GM19452 (cell line): ENCODE measurements around the gene ARSI.

Experiments
- ATAC-seq: cut with Tn5 transposase; IDR thresholded peaks from one replicate; pipeline ENCODE4 v1.9.1; 2021; ENCODE audit not compliant: unreplicated experiment

Gene ARSI

GRCh38 chr5:150327139-150327538, 24.4 kb upstream of the ARSI start:
- no peak for ATAC-seq

GRCh38 chr5:150326707-150327106, 24.0 kb upstream of the ARSI start:
- ATAC-seq = no peak

GRCh38 chr5:150325426-150325825, 22.7 kb upstream of the ARSI start:
- ATAC-seq = no peak

- ATAC-seq = no peak
Measured at GRCh38 chr5:150323819-150324218, 21.1 kb upstream of the ARSI start.

- no peak for ATAC-seq
Measured at GRCh38 chr5:150323092-150323491, 20.4 kb upstream of the ARSI start.

- ATAC-seq = no peak
Measured at GRCh38 chr5:150322202-150322601, 19.5 kb upstream of the ARSI start.

- ATAC-seq = no peak
Measured at GRCh38 chr5:150321784-150322183, 19.1 kb upstream of the ARSI start.

GRCh38 chr5:150321211-150321610, 18.5 kb upstream of the ARSI start:
- ATAC-seq = no peak

GRCh38 chr5:150320044-150320613, 17.4 kb upstream of the ARSI start:
- no peak for ATAC-seq

GRCh38 chr5:150319484-150319790, 16.7 kb upstream of the ARSI start:
- ATAC-seq = no peak

- no peak for ATAC-seq
Measured at GRCh38 chr5:150318613-150319483, 16.1 kb upstream of the ARSI start.

GRCh38 chr5:150317048-150318003, 14.6 kb upstream of the ARSI start:
- ATAC-seq = no peak

- ATAC-seq = no peak
Measured at GRCh38 chr5:150316320-150316719, 13.6 kb upstream of the ARSI start.

- ATAC-seq = no peak
Measured at GRCh38 chr5:150315245-150315644, 12.5 kb upstream of the ARSI start.

GRCh38 chr5:150313921-150314716, 11.4 kb upstream of the ARSI start:
- ATAC-seq = no peak

GRCh38 chr5:150313501-150313900, 10.8 kb upstream of the ARSI start:
- no peak for ATAC-seq

- ATAC-seq = no peak
Measured at GRCh38 chr5:150312518-150312917, 9.8 kb upstream of the ARSI start.

GRCh38 chr5:150311015-150311692, 8.4 kb upstream of the ARSI start:
- ATAC-seq = no peak

- ATAC-seq = no peak
Measured at GRCh38 chr5:150310246-150310645, 7.5 kb upstream of the ARSI start.

- ATAC-seq = no peak
Measured at GRCh38 chr5:150309886-150310239, 7.2 kb upstream of the ARSI start.
